Measurements from ENCODE around the gene ZNF488.
"Not testable (repeated sequence)": the region's sequence is repeated elsewhere in the genome, so short reads cannot be mapped to it uniquely, and the experiment has no call there.

Gene ZNF488

GRCh38 chr10:47388879-47389278 is 4.8 kb upstream of the ZNF488 start:
- DNase-seq (ENCODE audit: low read depth): no peak
- H3K4me3 ChIP-seq (ENCODE audit: low read depth, low read length): no peak overlapping the region

GRCh38 chr10:47386104-47386503 is 2.0 kb upstream of the ZNF488 start:
- not testable (repeated sequence) for DNase-seq (ENCODE audit: low read depth)

DNA sequence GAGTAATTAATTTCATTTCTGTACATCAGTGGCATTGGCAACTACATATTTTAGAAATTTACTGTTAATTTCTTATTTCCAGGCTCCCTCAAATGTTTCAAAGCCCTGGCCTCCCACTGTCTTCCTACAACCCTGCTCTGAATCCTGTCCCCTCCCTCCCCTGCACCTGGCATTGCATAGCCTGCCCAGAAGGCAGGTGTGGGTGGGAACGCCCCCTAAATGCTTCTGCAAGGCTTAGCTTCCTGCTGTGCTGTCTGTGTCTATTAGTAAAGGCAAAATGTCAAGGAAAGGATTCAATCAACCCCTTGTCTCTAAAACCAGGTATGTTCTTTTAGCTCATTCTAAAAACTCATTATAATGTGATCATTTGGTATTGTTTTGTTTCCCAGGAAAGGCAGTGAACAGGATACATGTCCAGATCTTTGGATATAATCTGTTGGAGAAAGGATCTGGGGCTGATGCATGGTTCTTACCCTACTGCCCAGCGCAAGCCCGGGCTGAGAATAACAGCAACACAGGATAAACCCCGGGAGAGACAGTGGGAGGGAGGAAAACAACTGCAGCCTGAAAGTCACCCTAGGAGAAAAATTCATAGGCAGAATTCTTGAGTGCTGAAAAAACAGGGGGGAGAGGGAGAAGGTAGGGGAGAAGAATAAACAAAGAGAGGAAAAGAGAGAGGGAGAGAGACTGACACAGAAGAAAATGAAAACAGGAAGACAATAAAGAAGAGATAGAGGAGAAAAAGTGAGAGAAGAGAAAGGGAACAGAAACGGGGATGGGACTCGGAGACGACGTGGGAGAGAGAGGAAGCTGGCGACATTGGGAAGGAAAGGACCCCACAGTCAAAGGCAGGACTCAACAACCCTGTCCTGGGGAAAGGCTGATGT is 589 bp downstream of the ZNF488 start:
- H3K4me3 ChIP-seq (ENCODE audit: low read depth, low read length): peak overlapping the region; percentile 84
- DNase-seq (ENCODE audit: low read depth): no peak

More at GRCh38 chr10:47386104-47386503, 2.0 kb upstream of the ZNF488 start:
- not testable (repeated sequence) for H3K4me3 ChIP-seq (ENCODE audit: low read depth, low read length)

DNA sequence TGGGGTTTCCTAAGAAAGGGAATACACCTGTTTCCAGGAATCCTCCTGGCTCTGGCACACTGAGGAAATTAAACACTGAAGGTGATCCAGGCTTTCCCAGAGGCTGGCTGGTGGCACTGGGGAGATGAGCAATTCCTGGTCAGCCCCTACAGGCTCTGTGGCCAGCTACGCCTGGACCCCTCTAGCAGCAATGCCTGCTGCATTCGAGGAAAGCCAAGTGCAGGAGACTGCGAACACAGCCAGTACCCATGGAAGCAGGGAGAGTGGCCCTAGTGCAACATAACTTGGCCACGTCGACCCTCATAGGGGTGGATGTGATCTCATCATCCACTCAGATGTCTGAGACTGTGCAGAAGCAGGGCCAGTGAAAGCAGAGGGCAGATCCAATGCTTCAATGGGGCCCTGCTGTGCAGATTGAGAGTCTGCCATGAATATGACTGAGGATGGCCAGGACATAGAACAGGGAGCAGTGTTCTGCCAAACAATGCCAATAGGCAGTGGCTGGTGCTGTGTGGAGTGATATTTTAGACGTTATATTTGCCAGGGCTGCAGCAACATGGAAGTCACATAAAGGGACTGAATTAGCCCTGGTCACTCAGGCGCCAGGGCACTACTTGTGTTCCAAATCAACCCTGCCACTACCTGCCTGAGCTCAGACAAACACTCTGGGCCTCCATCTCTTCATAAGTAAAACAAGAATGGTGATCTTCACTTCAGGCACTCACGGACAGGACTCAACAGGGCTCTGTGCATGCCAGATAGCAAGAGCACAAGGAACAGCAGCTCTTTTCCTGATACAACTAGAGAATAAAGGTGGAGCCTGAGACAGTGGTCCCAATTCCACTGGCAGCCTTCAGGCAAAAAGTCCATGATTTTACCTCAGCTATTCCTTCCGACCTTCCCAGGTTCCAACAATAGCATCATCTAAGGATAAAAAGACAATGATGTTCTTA is 2.4 kb downstream of the ZNF488 start:
- H3K4me3 ChIP-seq (ENCODE audit: low read depth, low read length): no peak overlapping the region
- no peak for DNase-seq (ENCODE audit: low read depth)

DNA sequence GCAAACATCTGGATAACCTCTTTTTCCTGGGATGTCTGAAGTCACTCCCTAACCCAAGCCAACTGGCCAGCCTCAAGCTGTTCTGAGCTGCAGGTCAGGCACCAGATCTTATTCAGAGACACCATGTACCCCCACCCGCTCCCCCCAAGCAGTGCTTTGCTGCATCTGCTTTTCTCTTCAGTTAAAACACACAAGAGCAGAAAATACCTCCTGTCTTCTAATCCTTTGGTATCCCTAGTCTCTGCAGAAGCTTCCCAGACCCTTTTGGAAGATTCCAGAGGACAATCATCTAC is 3.0 kb downstream of the ZNF488 start:
- no peak for DNase-seq (ENCODE audit: low read depth)
- no peak overlapping the region for H3K4me3 ChIP-seq (ENCODE audit: low read depth, low read length)

GRCh38 chr10:47380341-47381102 is 3.6 kb downstream of the ZNF488 start:
- H3K4me3 ChIP-seq (ENCODE audit: low read depth, low read length): no peak overlapping the region
- DNase-seq (ENCODE audit: low read depth): no peak

GRCh38 chr10:47379901-47380300 is 4.2 kb downstream of the ZNF488 start:
- no peak for DNase-seq (ENCODE audit: low read depth)
- no peak overlapping the region for H3K4me3 ChIP-seq (ENCODE audit: low read depth, low read length)

DNA sequence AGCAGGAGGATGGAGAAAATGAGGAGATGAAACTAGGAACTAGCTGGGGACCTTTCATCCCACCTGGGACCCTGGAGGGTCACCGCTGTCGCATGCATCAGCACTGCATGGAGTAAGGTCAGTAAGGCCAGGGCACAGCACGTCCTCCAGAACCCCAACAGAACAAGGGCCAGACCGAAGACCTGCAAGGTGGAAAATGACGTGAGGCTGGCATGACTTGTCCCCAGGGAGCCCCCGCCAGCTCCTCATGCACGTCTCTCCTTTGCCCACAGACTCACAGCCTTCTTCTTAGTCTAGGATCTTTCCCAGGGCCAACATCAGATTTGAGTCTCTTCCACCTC is 4.7 kb downstream of the ZNF488 start:
- H3K4me3 ChIP-seq (ENCODE audit: low read depth, low read length): no peak overlapping the region
- no peak for DNase-seq (ENCODE audit: low read depth)

- no peak for DNase-seq (ENCODE audit: low read depth)
- H3K4me3 ChIP-seq (ENCODE audit: low read depth, low read length): no peak overlapping the region
Observed at GRCh38 chr10:47378606-47379444, 5.3 kb downstream of the ZNF488 start.

DNA sequence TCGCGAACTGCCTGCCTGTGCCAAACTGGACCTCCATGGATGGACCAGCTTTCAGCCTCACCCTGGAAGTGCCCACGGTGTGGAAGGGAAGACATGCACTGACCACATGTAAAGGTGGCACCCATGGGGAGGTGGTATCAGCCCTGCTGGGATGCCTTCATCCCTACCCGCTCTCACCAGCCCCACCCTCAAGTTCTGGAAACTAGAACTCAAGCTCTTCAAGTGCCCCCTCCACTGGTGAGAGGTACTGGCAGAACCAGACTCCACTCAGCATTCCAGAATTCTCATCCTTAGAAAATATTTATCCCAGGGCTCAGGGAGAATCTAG is 5.9 kb downstream of the ZNF488 start:
- no peak overlapping the region for H3K4me3 ChIP-seq (ENCODE audit: low read depth, low read length)
- DNase-seq (ENCODE audit: low read depth): no peak

GRCh38 chr10:47376522-47377220 is 7.4 kb downstream of the ZNF488 start:
- no peak overlapping the region for H3K4me3 ChIP-seq (ENCODE audit: low read depth, low read length)
- no peak for DNase-seq (ENCODE audit: low read depth)

GRCh38 chr10:47374611-47375536 is 9.2 kb downstream of the ZNF488 start:
- no peak overlapping the region for H3K4me3 ChIP-seq (ENCODE audit: low read depth, low read length)
- no peak for DNase-seq (ENCODE audit: low read depth)

DNA sequence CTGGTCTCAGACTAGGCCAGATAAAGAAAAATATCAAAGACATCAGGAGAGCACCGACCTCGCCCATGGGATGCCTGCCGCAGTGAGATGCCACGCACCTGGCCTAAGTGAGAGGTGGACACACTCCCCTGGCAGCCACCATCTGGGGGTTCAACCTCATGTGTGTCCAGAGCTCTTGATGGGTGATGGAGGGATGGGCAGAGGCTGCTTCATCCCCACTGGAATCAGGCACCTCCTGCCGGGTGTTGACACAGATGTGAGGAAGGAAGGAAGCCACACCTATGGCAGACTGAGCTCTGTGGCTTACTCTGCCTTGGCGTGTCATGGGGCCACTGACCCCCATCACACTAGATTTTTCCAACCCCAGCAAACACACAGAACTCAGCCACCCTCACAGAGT is 11.4 kb downstream of the ZNF488 start:
- H3K4me3 ChIP-seq (ENCODE audit: low read depth, low read length): no peak overlapping the region
- DNase-seq (ENCODE audit: low read depth): no peak

- no peak for DNase-seq (ENCODE audit: low read depth)
Observed at GRCh38 chr10:47371629-47372485, 12.2 kb downstream of the ZNF488 start.

GRCh38 chr10:47370878-47371277 is 13.2 kb downstream of the ZNF488 start:
- no peak for DNase-seq (ENCODE audit: low read depth)
- no peak overlapping the region for H3K4me3 ChIP-seq (ENCODE audit: low read depth, low read length)

More at GRCh38 chr10:47371629-47372485, 12.2 kb downstream of the ZNF488 start:
- H3K4me3 ChIP-seq (ENCODE audit: low read depth, low read length): no peak overlapping the region

GRCh38 chr10:47370015-47370767 is 13.9 kb downstream of the ZNF488 start:
- no peak overlapping the region for H3K4me3 ChIP-seq (ENCODE audit: low read depth, low read length)

More at GRCh38 chr10:47370015-47370767, 13.9 kb downstream of the ZNF488 start:
- no peak for DNase-seq (ENCODE audit: low read depth)

Measured in skeletal muscle cell (primary cell).